ENCODE data around the gene ZNF341.
A peak's percentile ranks its signal among the peaks of the same experiment; 100 is the strongest.

The ZNF341 gene

DNA sequence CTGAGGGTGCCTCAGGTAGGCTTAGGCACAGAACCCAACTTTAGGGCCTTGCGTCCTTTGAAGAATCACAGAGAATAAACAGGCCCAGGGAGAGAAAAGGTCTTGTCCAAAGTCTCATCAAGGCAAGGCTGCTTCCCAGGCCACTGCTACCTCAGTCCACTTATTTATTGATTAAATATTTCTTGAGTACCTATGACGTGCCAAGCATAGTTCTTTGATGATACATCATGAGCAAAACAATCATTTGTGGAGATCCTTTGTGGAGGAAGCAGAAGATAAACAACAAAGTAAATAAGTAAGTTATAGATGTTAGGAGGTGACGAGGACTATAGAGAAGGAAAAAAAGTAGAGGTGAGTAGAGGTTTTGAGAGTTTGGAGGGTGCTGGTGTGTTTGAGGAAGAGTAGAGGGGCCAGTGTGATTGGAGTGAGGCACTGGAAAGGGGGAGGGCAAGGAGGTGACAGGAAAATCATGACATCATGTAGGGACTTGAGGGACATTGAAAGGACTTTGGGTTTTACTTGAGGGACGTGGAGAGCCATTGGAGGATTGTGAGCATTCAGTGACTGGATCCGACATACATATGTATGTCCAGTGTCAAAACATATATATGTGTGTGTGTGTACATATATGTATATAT lies 65.2 kb downstream of the ZNF341 start:
- DNase-seq = no peak

DNA sequence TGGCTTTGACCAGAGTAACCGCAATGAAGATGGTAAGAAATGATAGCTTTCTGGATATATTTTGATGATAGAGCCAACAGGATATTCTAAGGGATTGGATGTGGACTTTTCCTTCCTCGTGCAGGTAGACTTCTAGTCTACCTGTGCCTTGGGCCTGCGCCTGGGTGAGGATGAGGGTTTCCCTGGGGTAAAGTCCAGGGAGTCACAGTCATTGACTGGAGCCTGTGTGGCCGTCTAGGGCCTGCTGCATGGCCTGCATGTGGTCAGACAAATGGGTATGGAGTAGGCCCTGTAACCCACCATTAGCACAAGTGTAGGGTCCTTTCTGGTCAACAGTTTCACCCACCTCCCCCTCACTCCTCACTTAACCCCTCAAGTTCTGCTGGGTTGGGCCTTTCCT lies 66.6 kb downstream of the ZNF341 start:
- DNase-seq = no peak

DNA sequence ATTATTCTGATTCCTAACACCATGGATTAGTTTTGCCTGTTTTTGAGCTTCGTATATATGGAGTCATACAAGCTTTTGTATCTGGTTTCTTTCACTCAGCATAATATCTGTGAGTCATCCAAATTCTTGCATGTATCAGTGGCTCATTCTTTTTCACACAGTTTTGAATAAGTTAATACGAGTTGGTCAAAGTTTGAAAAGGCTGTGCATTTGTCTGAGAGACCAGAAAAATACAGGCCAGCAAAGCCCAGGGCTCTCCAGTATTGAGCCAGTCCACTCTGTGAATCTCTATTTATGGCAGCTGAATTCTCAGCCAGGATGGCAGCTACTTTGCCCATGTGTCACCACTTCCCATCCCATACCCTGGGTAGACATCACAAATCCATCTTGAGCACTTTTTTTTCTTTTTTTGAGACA lies 72.1 kb downstream of the ZNF341 start:
- DNase-seq = no peak

DNA sequence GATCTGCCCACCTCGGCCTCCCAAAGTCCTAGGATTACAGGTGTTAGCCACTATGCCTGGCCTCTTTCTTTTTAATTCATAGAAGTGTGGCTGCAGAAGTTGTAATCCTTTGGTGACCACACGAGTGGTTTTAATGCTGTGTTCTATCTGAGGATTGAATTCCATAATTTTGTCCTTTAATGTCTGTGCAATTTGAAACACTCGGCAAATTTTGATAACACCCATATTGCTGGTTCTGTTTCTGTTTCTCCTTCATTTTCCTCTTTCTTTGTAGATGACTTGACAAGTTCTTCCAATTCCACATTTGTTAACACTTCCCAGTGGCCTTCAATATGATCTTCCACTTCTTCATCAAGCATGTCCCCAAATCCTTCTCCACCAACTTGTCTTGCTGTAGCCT lies 76.6 kb downstream of the ZNF341 start:
- no peak for DNase-seq

DNA sequence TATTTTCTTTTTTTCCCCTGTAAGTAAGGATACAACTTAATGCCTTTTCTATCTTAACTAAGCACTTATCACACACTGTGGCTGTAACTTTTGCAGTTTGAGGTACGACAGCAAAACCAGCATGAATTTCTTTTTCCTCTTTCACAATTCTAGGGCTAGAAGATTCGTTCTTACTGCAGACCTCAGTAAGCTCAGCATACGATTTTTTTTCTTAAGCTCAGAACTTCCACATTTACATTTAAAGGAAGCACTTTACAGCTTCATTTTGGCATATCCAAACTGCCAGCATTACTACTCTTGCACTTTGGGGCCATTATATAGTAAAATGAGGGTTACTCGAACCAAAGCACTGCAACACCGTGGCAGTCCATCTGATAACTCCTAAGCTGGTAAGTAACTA lies 78.5 kb downstream of the ZNF341 start:
- no peak for DNase-seq

DNA sequence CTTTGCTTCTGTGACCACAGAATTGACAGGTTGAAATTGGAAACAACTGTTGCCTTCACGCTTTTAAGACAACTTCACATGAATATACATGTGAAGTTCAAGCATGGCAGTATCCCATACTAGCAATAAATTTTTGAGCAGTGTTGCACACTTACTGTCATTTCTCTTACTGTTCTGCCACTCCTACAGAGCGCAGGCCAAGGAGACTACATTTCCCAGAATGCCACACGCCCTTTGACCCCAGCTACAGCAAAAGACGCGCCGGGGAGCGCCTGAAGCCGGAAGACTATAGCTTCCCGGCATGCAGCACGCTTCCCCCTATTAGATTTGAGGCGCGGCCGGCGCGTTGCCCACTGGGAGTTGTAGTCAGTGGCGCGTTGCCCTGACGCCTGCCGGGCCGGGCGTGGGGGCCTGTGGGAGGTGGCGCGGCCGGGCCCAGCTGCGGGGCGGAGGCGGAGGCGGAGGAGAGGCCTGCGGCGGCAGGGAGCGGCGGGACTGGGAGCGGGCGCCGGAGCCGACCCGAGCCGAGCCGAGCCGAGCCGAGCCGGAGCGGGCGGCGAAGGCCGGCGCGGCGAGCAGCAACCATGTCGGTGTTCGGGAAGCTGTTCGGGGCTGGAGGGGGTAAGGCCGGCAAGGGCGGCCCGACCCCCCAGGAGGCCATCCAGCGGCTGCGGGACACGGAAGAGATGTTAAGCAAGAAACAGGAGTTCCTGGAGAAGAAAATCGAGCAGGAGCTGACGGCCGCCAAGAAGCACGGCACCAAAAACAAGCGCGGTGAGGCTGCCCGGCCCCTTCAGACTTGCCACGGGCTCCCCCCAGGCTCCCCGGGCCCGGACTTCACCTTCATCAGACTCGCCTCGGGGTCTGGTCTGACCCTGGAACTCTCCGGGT lies 79.3 kb downstream of the ZNF341 start, which contains the start of gene CHMP4B:
TSS of gene CHMP4B (plus strand) at position 464 of the 891 bp plus-strand sequence. CDS start at position 585, 121 bp downstream.
- DNase-seq = peak; percentile 98

DNA sequence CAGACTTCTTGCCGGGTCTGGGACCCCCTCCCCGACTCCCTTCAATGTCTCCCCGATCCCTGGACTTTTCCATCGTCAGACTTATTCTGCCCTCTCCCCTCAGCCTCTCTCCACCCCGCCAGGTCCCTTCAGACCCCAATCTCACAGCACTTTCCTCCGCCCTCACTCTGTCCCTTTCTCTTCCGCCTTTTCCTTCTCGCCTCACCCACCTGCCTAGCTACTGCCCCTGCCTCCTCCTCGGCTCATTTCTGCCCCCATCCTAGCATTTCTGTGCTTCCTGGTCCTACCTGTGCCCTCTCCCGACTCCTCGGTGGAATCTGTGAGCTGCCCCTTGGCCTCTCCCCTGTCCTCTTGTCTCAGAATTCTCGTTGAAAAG lies 80.0 kb downstream of the ZNF341 start:
- DNase-seq = peak in 1 of 2 donors; percentile 4

DNA sequence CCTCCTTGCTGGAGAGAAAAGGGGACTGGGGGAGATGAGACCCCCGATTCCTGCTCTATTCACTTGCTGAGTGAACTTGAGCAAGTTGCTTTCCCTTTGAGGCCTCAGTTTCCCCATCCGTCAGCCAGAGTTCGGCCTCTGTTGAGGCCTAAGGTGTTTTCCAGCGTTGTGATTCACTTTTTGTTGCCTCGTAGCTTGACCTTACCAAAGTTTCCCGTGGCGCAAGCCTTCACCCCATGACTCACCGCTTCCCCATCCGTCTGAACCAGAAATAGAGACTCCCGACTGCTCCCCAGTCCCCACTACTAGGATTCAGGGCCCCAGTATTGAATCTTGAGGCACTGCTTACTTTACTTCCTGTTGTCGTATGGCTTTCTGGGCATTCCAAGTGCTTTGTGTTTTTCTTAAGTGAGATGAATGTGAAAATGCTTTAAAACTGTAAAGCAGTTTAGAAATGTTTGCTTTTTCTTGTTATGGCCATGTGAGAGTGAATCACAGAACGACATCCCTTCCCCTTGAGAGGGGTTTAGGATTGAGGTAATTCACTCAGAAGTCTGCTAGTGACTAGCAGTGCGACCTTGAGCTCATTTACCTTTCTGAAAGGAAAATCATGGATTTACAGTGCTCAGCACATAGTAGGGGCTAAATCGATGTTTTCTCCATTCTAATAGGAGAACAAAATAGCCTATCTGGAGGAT lies 80.5 kb downstream of the ZNF341 start:
- DNase-seq = peak; percentile 27 to 79

DNA sequence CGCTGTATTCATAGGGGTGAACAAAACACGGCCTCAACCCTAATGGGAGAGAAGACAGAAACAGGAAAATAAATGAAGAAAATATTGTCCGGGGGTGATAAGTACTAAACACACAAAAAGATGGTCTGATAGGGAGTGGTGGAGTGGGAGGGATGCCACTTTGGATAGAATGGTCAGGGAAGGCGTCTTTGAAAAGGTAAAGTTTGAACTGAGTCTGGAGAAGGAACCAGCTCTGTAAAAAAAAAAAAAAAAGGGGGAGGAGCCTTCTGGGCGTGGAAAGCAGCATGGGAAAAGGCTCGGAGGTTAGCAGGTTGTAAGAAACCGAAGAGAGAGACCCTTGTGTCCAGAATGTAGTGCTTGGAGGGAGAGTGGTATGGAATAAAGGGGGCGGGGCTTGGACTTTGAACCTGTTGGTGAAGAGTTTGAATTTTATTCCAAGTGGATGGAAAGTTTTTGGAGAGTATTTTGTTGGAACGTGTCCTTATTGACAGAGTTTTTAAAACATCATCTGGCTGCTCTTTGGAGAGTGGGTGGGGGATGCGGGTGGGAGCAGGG lies 81.2 kb downstream of the ZNF341 start:
- no peak for DNase-seq

DNA sequence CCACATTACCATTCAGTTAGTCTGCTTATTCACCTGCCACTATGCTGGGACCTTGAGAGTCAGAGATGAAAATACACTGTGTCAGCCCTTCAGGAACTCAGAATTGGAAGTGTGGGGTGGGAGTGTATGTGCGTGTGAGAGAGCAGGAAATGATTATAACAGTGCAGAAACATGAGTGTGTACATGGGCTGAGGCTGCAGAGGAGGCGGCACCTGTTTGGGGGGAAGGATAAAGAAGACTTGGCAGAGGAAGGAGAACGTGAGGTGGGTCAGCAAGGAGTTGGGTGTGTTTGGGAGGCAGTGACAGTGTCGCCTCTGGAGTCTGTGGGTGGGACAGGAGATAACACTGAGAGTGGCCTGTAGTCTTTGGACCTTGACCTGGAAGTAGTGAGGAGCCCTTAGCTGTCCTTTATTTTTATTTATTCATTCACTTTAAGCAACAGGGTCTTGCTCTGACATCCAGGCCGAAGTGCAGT lies 82.5 kb downstream of the ZNF341 start:
- DNase-seq = no peak

DNA sequence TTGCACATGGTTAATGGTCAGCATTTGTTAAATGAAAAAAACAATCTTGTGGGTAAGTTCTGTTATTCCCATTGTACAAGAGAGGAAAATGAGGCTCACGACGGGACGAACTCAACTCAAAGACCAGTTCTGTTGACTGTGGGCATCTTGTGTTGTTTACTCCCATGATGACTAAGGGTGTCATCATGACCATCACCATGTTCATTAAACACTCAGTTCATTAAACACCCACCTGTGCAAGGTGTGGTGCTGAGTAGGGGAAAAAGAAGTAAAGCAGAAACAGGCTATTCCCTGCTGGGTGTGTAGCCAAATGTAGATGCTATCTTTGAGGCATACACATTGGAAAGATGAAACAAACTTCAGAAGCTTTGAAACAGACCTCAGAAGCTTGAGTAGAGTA lies 83.9 kb downstream of the ZNF341 start:
- DNase-seq = no peak

DNA sequence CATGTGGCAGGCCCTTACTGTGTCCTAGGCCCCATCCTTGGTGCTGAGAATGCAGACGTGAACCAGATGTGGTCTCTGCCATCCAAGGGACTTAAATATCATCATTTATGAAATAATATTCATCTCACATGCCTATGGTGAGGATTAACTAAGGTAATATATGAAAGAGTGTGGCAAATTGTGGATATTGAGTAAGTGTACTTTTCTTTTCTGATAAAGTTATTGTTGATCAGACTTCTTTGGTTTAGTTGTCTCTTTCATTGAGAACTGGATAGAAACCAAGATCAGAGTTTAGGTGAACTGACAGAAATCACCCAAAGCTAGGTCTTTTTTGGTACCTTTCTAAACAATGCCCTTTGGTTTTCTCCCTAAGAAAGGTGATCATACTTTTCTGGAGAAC lies 84.4 kb downstream of the ZNF341 start:
- no peak for DNase-seq

DNA sequence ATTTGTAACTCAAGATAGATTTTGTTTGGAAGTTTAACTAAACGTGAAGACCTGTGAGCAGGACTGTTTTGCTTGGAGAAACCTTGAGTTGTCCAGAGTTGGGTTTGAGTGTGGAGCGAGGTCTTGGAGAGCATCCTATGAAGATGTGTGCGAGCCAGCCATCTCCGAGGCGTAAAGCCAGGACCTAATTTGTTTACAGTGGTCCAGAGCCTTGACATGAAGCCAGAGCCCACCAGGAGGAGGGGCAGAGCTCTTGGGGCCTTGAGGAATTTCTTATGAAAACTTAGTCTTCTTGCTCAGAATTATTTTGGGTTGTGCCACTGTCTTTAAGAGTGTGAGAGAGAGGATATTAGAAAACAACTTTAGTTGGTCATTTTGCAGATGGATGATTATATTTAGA lies 85.6 kb downstream of the ZNF341 start:
- no peak for DNase-seq

DNA sequence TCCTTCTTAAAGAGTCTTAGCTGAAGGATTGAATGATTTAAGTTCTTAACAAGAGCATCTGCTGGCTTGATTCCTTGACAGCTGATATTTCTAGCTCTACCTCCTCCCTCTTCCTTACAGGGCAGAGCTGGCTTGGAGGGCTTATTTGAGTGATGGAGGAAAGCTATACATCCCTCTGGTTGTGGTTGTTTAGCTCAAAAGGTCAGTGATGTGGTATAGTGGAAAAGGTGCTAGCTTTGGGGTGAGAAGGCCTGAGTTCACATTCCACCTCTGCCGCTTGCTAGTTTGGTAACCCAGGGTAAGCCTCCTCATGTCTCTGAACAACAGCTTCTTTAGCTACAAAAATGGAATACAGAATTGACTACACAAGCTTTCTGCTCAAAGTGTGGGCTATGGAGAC lies 87.7 kb downstream of the ZNF341 start:
- DNase-seq = no peak

DNA sequence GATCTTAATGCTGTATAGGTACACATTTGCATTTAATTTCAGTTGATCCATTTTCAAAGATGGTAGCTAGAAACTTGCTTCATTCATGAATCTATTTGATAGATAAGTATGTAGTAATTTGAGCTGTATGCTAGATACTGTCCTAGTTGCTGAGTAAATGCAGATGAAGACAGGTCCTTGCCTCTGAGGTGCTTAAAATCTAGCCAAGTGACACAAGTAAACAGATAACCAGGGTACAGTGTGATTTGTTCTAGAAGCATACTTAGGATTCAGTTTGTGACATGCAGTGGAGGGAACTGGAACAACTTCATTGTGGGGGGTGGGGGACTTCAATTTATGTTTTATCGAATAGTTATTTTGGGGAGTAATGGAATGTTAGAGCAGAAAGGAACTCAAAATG lies 88.6 kb downstream of the ZNF341 start:
- no peak for DNase-seq

DNA sequence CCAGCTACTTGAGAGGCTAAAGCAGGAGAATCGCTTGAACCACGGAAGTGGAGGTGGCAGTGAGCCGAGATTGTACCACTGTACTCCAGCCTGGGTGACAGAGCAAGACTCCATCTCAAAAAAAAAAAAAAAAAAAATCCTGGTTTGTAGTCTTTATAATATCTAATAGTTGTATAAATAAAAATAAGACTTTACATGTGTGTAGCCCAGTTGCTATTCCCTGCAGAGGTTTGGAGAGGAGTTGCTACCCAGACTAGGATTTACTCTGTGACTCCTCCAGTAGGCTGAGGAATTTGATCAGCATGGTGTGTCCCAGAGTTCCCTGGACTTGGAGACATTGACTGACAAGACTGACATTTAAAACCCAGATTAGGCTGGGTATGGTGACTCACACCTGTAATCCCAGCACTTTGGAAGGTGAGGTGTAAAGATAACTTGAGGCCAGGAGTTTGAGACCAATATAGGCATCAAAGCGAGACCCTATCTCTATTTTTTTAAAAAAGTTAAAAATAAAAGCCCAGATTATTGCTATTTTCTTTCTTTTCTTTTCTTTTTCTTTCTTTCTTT lies 89.6 kb downstream of the ZNF341 start:
- no peak for DNase-seq

DNA sequence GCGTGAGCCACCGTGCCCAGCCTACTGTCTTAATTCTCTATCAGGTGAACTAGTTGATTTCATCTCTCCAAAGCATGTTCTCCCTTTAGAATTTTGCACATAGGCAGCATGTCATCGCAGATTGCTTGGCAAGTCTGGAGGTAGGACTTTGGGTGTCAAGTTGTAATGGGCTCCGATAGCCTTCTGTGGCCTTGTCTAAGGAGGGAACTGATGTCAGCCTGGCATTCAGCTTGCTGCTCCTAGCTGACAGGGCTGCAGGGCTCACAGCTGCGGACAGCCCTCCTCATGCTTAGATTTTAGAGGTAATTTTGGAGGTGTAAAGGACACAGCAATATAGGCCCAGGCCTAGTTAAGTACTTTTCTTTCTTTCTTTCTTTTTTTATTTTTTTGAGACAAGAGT lies 90.6 kb downstream of the ZNF341 start:
- no peak for DNase-seq

DNA sequence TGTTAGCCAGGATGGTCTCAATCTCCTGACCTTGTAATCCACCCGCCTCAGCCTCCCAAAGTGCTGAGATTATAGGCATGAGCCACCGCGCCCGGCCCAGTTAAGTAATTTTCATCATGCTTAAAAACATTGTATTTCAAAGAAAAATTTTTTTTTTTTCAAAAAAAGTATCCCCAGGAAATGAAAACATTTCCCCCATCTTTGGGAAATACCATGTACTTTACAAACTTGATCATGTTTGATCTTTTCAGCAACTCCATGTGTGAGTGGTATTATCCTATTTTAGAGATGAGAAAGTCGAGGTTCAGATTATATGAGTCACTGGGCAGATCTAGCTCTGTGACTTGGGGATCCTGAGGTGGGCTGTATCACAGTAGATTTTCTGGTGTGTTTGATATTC lies 91.2 kb downstream of the ZNF341 start:
- DNase-seq = no peak

DNA sequence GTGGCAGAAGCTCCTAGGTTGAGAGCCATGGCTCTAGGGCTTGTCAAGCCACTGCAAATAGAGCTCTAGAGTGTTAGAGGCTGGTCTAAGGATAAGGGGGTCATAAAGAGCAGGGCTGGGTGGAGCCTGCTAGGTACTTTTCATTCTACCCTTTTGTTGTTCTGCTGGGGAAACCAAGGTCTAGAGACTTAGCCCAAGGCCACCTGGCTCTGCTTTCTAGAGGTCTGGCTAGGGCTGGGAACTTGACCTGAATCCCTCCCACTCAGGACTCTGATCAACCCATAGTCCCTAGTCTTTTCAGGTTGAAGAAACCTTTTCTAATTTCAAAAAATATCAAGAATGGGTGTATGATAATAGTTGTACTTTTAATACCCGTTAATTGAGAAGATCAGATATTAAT lies 93.1 kb downstream of the ZNF341 start:
- DNase-seq = no peak

DNA sequence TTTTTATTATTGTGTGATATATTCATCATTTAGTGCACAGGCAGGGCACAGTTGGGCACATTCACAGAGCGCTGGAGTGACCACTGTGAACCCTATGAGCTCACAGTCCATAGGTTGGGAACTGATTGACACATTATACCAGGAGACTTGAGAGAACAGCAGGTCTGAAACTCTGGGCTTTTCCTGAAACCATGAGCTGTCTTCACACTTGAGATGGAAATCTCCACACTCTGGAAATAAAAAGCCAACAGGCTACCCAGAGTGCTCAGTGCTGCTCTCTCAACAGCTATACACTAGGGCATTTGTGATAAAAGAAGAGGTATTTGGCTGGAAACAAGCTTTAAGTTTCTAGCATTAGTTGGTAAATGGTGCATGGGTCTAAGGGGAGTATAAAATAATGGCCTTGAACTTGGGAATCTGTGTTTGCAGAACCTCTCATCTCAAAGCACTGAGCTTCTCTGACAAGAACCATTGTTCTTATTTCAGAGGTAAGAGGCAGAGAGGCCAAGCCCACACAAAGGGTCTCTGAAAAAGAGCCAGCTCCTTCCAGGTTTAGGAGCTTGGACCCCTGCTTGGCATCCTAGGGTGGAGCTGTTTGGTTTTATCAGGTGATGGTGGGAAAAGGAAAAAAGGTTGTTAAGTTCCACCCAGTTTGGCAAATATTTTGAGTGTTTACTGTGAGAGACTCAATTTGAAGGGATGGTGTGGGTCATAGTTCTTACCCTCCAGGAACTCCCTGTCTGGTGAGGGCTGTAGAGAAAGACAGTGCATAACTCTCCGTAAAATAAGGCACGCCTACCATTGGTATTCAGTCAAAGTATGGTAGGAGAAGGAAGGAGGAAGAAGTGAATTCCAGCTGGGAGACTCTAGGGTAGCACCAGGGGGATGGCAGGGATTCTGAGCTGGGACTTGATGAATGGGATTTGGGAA lies 93.8 kb downstream of the ZNF341 start:
- DNase-seq = no peak

DNA sequence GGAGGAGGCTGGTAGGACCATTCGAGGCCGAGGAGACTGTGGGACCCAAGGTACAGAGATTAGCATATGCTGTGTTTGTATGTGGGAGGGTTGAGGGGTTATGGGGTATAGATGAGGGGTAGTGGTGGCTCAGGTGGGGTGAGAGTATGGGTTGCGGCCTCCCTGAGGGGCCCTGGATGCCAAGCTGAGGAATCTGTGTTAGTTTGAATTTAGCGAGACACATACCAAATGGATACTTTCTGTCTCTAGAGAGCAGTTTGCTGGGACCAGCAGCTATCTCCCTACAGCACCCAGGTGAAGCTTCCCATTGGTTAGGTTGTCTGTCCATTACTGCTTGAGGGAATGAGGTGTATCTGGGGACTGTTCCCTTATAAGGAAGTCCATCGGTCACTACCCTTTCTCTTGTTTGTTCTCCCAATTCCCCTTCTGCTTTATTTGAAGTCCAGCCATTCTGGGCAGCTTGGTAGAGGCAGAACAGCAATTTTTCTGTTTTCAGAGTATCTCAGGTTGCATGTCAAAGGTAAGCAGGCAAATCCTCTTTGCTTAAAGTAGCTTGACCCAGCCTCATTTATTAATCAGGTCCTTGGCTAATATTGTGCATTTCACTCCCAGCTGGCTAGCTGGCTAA lies 94.6 kb downstream of the ZNF341 start:
- no peak for DNase-seq

Measured in CD4-positive, alpha-beta T cell treated with Interleukin-1 beta for 1 hour (primary cell).